OCI-LY3 (cell line): ENCODE results near the gene SNAP25.

Experiments used
- CTCF ChIP-seq: fragments of 200-600, 300-600 bp; sonication (generic); IDR thresholded peaks from 2 replicates; pipeline ENCODE4 v1.5.1; 2014; ENCODE audit warnings: antibody characterized with exemption, low read length, low read depth
- EZH2phosphoT487 ChIP-seq: fragments of 200-600 bp; shearing (Covaris generic); IDR thresholded peaks from 2 replicates; pipeline ENCODE4 v1.6.1; 2018; ENCODE audit warnings: antibody characterized with exemption, mixed run types, low read depth

GRCh38 chr20:10350188-10350842, 131.7 kb downstream of the SNAP25 start:
- no peak for TF ChIP-seq CTCF
- no peak for TF ChIP-seq EZH2phosphoT487
